NCI-H748 (cell line): Measurements from ENCODE around the gene TAS2R7.
"Not testable (repeated sequence)": the region's sequence is repeated elsewhere in the genome, so short reads cannot be mapped to it uniquely, and the experiment has no call there.

Source experiments
- DNase-seq: peaks from one replicate; lab custom pipeline; 2025; ENCODE audit not compliant: unreplicated experiment; lab: John Stamatoyannopoulos, UW

TAS2R7 gene, protein sequence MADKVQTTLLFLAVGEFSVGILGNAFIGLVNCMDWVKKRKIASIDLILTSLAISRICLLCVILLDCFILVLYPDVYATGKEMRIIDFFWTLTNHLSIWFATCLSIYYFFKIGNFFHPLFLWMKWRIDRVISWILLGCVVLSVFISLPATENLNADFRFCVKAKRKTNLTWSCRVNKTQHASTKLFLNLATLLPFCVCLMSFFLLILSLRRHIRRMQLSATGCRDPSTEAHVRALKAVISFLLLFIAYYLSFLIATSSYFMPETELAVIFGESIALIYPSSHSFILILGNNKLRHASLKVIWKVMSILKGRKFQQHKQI

DNA sequence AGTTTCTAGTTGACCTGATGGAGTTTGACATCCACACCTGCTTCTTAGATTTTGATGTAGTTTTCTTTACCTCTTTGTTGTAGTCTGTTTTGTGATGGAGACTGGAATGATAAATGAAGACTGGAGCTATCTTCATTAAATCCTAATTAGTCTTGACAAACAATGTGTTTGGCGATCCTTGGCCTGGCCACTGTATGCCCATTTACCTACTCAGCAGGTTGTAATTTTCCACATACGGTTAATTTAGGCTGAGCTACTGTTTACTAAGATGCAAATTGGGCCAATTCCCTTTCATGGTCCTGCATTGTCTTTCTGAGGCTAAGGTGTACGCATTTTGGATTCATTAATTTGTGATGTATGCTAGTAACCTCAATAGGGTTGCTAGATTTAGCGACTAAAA is at the start of gene TAS2R7:
Gene TAS2R7, minus strand, starts transcription at position 41 of the 400 bp plus-strand sequence. CDS start 57 bp downstream, outside the sequence.
- DNase-seq = peak; percentile 60

DNA sequence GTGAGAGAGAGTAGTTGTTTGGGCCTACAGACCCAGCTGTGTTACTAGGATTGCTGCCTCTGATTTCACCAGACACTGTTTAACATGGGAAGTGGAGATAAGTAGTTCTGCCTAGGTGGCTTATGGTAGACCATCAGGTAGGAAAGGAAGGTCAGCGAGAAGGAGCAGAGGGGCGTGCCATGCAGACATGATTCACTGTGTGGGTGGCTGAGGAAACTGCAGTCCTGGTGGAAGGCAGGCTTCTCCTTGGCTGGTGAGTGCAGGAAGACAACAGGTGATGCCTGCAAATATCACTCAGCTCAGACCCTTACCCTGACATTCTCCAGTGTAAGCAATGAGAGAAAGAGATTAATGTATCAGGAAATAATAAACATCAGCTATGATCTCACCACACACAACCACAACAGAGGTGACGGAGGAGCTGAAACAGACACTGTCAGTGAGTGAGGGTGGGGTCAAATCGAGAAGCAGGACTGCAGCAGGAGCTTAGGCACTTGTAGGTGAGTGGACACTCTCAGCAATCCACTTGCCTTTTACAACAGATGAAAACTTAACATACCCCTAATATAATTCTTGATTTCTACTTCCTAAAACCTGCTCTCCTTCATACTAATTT is 48.9 kb upstream of the TAS2R7 start:
- no peak for DNase-seq

DNA sequence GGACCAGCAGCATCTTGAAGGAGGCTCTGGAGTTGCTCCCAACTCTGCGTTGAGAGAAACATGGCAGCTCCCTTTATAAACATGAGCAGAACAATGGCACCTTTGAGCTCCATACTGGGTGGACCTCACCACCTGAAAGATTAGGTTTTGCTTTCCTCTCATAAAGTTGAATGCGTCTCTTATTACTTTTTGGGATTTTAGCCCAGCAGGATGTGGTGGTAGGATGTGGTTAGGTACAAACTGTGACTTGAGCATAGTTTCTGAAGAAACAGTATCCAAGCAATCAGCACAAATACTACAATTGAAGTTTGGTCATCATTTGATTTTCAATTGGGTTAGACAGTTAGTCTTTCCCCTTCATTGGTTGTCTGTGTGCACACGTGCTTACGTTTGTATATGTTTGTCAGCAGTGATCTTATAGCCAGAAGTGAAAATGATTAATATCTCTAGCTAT is 47.0 kb upstream of the TAS2R7 start, which contains the start of gene PRR4:
Gene PRR4, minus strand, starts transcription at position 51 of the 454 bp plus-strand sequence. Its CDS starts 38 bp downstream, at position 13.
- DNase-seq = no peak

DNA sequence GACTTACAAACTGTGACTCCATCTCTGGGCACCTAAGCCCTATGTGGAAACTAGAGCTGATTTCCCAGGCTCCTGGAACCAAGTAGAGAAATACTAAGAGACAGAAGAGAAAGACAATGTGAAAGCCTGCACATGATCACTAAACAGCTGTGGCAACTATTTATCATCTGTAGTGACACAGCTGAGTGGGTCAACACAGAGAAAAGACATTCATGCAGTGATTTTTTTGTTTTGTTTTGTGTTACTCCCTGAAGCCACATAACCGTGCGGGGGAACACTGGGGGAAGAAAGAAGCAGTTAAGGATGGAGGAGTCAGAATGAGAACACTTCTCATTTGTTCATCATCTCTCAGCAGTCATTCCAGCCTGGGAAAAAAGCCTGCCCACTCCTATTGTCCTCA is 45.3 kb upstream of the TAS2R7 start:
- DNase-seq = no peak

DNA sequence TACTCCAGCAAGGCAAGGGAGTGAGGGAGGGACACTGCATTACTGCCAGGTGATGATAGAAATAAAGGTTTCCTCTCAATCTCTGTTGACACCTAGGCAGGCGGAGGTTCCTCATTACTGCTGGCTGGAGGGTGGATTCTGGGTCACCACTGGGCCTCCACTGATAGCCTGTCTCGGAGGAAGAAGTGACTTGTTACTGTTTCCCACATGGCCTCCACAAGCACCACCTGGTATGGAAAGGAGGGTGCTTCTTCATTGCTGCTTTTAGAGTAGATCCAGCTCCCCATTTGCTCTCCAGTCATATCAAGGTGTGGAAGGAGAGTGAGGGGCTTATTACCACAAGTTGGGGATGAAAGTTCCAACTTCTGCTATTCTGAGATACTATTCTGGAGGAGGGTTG is 40.4 kb upstream of the TAS2R7 start:
- DNase-seq = no peak

DNA sequence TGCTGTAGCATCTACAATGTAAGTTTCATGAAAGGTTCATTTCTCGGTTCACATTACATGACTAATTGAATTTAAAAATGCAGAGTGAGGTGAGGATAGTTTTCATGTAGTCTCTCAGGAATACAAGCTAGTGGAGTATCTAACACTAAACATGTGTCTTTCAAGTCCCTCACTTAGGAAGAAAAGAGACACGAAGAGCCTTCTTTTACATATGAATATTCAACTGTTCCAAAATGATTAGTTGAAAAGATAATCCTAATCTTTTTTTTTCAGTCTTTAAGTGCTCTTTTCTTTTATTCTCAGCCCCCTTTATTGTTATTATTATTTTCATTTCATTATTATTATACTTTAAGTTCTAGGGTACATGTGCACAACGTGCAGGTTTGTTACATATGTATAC is 36.0 kb upstream of the TAS2R7 start:
- DNase-seq = no peak

DNA sequence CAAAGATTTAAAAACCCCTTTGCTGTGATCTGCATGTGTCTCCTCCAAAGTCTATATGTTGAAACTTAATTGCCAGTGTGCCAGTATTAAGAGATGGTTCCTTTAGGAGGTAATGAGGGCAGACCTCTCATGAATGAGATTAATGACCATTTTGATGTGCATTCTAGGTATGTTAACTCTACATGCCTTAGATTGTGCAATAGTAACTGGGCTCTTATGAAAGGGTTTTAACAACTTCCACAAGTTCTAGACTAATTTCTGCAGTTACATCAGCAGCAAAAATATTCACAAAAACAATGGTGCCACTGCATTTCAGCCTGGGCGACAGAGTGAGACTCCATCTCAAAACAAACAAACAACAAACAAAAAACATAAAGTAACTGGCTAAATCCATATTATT is 27.6 kb upstream of the TAS2R7 start:
- no peak for DNase-seq

DNA sequence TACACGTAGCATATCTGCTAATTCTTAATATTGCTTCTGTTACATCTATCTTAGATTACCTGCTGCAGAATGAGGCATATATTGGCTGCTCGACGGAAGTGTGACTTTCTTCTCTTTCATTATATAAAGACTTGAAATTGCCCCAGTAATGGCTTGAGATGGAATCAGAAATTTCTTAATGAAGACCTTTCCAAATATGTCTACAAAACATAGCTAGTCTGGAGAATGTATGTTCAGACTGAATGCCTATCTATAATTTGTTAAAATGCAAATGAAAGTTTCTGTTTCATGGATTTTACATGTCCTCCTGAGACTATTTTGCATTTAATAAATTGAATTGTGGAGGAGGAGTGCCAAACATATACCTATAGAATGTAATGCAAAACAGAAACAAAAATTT is 23.8 kb upstream of the TAS2R7 start, which contains the start of gene TAS2R10:
Gene TAS2R10, minus strand, starts transcription at position 101 of the 400 bp plus-strand sequence. Its CDS starts 89 bp downstream, at position 12.
- no peak for DNase-seq

DNA sequence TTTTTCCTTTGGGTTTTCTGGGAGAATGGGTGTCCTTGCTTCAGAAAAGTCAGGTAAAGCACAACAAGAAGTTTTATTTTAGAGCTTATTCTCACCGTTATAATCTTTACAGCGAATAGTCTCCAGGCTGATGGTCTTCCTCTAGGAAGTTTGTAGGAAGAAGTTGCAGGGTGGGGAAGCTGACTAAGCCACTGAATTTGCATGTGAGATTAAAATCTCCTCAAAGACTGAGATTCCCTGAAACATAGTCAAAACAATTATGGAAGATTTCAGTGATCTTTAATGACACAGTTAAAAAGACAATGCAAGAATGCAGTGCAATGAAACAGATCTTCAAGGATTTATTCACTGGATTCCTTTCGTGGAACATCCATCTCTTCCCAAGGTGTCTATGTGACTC is 22.5 kb upstream of the TAS2R7 start:
- DNase-seq = no peak

DNA sequence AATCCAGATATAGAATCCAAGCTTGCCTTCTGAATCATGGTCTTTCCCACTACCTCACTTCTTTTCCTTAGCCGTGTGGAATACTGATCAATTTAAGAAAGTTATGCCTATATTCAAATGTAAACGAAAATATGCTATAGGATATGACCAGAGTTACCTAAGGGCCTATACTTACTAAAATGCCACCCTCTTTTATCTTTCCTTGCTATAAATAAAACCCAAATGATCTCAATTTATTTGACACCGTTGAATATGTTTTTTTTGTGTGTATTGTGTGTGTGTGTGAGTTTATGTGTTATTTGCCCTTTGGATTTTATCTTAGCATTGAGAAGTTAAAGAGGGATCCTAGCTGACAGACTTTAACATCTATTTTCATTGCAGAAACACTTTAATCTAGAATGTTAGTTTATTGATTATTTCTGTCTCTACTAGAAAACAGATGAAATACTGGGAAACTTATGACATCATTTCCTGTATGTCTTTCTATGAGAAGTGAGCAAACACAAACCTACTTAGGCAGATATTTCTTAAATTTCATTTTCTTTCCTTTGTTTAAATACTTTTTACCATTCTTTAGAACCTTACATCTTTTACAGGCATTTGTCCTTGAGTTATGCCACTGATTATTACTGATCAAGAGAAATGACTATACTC is 9.6 kb upstream of the TAS2R7 start:
- DNase-seq = no peak

DNA sequence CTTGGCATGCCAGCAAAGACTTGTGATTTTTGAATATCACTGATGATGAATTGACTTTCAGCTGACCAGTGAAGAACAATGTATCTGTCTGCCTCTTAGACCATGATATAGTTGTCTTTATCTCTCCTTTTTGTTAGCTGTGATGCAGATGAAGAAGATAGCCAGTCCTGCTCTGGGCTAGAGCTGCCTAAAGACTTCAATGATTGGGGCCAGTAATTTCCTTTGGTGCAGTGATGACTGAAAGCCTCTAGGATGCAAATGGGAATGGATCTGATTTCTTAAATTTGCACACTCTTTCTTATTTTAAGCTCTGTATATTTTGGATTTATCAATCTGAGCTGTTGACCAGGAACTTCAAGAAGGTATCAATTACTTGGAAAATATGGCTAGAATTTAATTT is 7.6 kb upstream of the TAS2R7 start, which contains the start of gene TAS2R9:
Gene TAS2R9, minus strand, starts transcription at position 101 of the 400 bp plus-strand sequence. Its CDS starts 93 bp downstream, at position 8.
- no peak for DNase-seq

DNA sequence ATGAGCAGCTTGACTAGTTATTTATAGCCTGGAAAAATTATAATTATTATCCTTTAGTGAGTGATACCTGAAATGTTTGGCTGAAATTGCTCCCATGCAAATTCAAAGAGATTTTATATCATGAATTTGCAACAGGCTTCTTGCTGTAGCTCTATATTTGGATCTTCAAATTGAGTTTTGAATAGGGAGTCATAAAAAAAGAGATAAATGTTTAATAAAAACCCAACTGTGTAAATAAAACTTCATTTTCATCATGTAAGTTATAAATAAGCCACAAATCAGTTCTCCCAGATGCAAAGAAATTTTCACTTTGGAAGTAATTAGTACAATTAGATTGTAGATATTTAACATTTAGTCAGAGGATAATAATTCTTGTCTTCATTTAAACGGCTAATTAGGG is 4.8 kb upstream of the TAS2R7 start, which contains the start of gene TAS2R8:
Gene TAS2R8, minus strand, starts transcription at position 101 of the 400 bp plus-strand sequence. CDS start 306 bp downstream, outside the sequence.
- DNase-seq = no peak

DNA sequence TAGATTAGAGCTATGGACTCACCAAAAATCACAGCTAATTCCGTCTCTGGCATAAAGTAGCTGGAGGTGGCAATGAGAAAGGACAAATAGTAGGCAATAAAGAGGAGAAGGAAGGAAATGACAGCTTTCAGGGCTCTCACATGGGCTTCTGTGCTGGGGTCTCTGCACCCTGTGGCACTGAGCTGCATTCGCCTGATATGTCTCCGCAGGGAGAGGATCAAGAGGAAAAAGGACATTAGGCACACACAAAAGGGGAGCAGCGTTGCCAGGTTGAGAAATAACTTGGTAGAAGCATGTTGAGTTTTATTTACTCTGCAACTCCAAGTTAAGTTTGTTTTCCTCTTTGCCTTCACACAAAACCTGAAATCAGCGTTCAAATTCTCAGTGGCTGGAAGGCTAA is 686 bp downstream of the TAS2R7 start:
- no peak for DNase-seq

DNA sequence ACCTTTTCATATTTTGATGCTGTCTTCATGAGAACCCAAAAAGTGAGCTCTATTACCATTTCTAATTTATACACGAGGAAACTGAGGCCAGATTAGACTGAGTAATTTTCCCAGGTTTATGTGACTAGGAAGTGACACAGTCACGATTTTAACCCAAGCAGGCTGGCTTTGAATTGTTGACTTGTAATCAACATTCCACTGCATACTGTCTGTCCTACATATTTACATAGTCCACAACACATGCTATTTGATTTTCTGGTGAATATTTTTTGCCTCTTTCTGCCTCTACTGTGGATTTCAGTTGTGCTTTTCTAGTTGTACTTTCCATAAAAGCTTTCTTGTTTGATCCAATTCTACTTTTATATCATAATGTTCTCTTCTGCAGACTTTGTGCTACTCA is 8.2 kb downstream of the TAS2R7 start:
- no peak for DNase-seq

DNA sequence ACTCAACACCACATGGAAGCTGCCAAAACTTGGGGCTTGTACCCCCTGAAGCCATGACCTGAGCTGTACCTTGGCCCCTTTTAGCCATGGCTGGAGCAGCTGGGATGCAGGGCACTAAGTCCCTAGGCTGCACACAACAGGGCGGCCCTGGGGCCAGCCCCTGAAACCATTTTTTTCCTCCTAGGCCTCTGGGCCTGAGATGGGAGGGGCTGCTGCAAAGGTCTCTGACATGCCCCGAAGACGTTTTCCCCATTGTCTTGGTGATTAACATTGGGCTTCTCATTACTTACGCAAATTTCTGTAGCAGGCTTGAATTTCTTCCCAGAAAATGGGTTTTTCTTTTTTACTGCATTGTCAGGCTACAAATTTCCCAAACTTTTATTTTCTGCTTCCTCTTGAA is 10.7 kb downstream of the TAS2R7 start:
- not testable (repeated sequence) for DNase-seq

DNA sequence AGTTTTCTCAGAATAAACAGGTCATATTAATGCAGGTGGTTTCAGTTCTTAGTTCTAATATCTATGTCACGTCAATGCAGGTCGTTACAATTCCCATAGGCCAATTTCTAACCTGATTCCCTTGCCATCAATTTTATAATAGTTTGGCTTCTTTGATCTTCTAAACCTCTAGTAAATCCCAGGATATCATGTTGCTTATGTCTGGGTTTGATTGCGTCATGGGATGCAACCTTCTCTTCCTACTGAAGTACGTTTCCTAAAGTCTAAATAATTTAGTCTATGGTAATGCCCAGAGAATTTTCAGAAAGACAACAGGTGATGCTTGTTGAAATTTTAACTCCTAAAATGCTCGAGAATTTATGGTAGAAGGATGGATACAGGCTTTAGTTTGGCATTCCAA is 19.2 kb downstream of the TAS2R7 start:
- DNase-seq = no peak

DNA sequence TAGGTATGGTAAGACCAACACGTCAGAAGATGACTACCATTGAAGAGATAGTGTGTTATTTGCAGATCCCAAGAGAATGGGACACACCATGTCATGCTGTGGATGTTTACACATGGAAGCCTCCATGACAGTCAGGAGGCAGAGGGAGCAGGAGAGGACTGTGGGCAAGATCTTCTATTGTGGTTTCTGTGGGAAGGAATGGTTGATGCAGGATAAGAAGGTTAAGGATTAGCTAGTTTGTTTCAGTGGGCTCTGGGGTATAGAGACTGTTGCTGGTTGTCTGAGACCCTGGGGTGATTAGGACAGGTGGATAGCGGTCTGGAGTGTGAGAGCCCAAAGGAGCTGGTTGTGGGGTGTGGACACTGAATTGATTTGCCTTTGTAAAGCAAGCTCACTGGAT is 23.3 kb downstream of the TAS2R7 start:
- no peak for DNase-seq

DNA sequence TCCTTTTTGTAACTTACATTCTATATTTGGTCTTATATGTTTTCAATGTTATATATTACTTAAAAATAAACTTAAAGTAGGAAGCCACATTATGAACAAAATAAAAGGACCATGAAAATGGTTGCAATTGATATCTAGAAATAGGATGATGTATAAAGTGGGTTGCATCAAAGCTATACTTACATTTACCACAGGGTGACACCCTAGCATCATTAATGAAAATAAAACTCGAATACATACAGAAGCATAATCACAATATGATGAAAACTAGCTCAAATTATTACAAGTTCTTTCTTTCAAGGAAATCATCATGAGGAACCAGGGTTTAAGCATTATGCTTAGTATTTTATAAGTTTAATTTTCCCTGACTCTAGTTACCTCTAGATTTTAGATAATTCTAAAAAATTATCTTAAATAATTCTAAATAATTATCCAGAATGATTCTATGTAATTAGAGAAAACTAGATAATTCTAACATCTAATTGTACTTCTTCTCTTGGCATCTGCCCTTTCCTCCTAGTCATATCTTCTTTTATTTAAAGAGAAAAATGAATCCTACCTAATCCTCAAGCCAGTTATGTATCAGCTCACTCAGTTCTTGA is 31.2 kb downstream of the TAS2R7 start:
- peak; percentile 18 for DNase-seq

DNA sequence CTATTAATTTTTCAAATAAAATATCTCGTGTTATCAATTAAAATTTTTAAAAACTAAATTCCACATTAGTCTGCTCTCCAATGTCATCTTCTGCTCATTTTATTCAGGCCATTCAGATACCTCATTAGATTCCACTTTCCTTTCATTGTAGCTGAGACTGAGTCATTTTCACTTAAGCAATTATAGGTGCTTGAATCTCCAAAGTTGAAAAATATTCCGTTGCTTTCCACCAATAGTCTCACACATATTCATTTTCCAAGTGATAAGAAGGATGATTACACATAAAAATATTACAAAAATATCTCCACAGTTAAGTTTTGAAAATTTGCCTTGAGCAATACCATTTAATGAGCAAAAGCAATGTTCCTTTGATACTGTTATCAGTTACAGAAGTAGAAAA is 42.8 kb downstream of the TAS2R7 start:
- DNase-seq = no peak

DNA sequence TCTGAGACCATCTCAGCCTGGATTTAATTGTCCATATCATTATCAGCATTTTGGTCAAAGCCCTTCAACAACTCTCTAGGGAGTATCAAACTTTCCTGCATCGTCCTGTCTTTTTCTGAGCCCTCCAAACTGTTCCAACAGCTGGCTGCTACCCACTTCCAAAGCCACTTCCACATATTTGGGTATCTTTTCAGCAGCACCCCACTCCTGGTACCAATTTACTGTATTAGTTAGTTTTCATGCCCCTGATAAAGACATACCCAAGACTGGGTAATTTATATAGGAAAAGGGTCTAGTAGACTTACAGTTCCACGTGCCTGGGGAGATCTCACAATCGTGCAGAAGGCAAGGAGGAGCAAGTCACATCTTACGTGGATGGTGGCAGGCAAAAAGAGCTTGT is 46.2 kb downstream of the TAS2R7 start:
- DNase-seq = no peak

DNA sequence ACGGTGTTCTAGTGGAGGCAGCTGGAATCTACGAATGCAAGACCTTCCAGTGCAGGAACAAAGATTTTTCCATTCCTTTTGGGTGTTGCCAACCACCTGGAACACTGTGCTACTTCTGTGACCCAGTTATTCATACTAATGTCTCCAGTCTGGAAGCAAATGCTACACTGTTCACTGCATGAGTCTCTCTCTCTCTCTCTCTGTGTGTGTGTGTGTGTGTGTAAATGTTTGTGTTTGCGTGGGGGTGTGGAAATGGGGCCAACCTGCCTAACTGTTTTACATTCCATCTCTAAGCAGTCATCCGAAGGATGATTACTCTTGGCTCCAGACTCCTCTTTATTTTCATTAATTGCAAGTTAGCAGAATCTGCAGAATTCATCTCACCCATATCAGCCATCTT is 49.4 kb downstream of the TAS2R7 start:
- no peak for DNase-seq
